ENCODE measurements around the gene FUNDC2.

The FUNDC2 gene

DNA sequence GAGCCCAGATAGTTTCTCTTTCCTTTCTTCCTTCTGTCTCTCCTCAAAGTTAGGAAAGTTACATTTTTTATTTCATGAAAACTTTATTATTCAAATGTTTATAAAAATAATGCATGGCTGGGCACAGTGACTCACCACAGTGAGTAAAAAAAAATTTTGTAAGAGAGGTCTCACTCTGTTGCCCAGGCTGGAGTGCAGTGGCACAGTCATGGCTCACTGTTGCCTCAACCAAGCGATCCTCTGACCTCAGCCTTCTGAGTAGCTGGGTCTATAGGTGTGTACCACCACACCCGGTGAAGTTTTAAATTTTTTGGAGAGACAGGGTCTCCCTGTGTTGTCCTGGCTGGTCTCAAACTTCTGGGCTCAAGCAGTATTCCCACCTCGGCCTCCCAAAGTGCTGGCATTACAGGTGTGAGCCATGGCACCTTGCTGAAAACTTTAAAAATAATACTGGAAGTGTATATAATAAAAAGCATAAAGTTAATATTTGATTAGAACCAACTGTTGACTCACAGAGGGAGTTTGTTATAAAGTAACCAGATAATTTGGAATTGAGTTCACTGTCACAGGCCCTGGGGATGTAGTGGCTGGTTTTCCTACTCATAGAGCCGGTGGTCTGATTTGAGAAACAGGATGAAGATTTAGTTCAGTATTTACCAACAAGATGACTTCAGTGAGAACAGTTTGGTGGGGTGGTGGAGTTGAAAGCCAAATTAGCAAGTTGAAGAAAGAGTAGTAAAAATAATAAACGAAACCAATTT lies 26.3 kb downstream of the FUNDC2 start:
- Histone ChIP-seq H3K4me1 (ENCODE audit: control insufficient read depth, insufficient read depth, low read length) (0 out of 2 replicates have a peak, but pooled peaks cover 3% of the 10 kb centered on the region), H3K9ac (ENCODE audit: low read depth, low read length) (no peak overlapping the region), H3K27ac (ENCODE audit: low read depth, low read length) (no peak overlapping the region), H3K9me3 (ENCODE audit: control insufficient read depth, insufficient read depth, low read length) (peaks cover 38% of the 10 kb centered on the region), H3K27me3 (ENCODE audit: control insufficient read depth, insufficient read depth, low read length) (no peaks in the 10 kb centered on the region), H3K36me3 (ENCODE audit: control insufficient read depth, insufficient read depth, low read length) (no peaks in the 10 kb centered on the region), H3K4me3 (ENCODE audit: low read depth, low read length) (no peak overlapping the region)

DNA sequence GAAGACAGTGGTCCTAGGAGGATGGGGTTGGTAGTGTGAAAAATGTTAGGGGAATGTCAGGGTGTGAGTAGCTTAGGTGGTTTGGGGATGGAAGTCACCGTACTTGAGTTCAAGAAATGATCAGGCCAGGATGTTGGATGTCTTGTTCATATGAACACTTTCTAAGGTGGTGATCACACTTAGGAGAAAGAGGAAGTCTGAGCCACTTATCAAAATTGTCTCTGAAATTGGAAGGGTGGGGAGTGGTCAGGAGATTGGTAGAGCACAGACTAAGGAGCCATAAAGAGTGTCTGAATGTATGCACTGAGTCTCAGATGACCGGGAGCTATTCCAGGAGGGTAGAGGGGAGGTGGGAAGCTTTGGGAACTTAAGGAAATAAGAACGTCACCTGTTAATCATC lies 27.0 kb downstream of the FUNDC2 start:
- Histone ChIP-seq H3K27ac (ENCODE audit: low read depth, low read length) (no peak overlapping the region), H3K36me3 (ENCODE audit: control insufficient read depth, insufficient read depth, low read length) (no peaks in the 10 kb centered on the region)

DNA sequence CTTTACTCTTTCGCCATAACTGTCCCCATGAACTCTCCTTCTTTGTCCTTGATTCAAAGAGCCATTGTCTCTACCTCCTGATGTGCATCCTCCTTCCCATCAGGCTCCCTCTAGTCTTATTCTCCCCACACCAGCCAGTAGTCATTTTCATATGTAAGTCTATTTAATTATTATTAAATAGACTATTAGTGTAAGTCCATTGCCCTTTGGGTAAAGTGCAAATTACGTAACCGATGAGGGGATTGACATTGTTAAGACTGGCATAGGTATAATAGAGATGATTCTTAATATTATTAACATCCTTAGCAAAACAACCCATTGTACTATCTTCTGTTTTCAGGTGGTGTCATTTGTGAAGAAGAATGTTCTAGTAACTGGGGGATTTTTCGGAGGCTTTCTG lies 27.6 kb downstream of the FUNDC2 start:
- H3K9me3 ChIP-seq (ENCODE audit: control insufficient read depth, insufficient read depth, low read length): peaks cover 42% of the 10 kb centered on the region

More for the DNA sequence above, 27.0 kb downstream of the FUNDC2 start:
- H3K9ac ChIP-seq (ENCODE audit: low read depth, low read length): no peak overlapping the region
- H3K4me1 ChIP-seq (ENCODE audit: control insufficient read depth, insufficient read depth, low read length): 0 out of 2 replicates have a peak, but pooled peaks cover 3% of the 10 kb centered on the region
- H3K27me3 ChIP-seq (ENCODE audit: control insufficient read depth, insufficient read depth, low read length): no peaks in the 10 kb centered on the region
- H3K4me3 ChIP-seq (ENCODE audit: low read depth, low read length): no peak overlapping the region
- H3K9me3 ChIP-seq (ENCODE audit: control insufficient read depth, insufficient read depth, low read length): peaks cover 39% of the 10 kb centered on the region

DNA sequence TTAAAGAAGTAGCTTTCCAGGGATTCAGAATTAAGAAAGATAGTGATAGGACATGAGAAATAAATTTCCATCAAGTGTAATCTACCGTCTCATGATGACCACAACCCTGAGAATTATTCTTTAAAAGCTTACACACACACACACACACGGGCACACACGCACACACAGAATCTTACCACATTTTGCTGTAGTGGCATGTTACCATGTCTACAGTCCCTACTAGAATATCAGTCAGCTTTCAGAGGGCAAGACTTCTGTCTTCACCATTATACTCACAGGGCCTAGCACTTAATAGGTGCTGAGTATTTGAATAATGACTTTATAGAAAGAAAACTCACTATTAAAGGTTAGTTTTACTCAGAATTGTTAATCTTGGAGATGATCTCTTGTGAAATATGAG lies 28.9 kb downstream of the FUNDC2 start:
- no peak overlapping the region for H3K4me3 ChIP-seq (ENCODE audit: low read depth, low read length)

More for the DNA sequence above, 27.6 kb downstream of the FUNDC2 start:
- Histone ChIP-seq H3K27me3 (ENCODE audit: control insufficient read depth, insufficient read depth, low read length) (no peaks in the 10 kb centered on the region), H3K4me1 (ENCODE audit: control insufficient read depth, insufficient read depth, low read length) (0 out of 2 replicates have a peak, but pooled peaks cover 3% of the 10 kb centered on the region), H3K36me3 (ENCODE audit: control insufficient read depth, insufficient read depth, low read length) (no peaks in the 10 kb centered on the region), H3K27ac (ENCODE audit: low read depth, low read length) (no peak overlapping the region), H3K4me3 (ENCODE audit: low read depth, low read length) (no peak overlapping the region), H3K9ac (ENCODE audit: low read depth, low read length) (no peak overlapping the region)

DNA sequence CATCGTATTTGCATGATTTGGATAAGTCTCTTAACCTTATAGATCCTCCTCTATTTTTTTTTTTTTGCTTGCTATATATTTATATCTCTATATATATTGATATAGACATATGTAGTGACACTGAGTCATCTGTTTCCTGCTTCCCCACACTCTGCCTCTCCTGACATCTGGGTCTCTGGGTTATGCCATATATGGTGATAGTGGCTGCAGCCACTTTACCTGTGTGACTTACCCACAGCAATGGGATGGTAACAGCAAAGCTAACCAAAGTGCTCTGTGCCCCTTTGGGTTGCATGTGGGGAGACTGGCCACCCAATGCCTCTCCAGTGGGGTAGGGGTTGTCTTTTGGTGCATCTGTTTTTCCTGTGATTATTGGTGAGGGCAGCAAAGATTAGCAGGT lies 29.8 kb downstream of the FUNDC2 start:
- H3K36me3 ChIP-seq (ENCODE audit: control insufficient read depth, insufficient read depth, low read length): no peaks in the 10 kb centered on the region

More for the DNA sequence above, 28.9 kb downstream of the FUNDC2 start:
- no peak overlapping the region for H3K27ac ChIP-seq (ENCODE audit: low read depth, low read length)
- H3K36me3 ChIP-seq (ENCODE audit: control insufficient read depth, insufficient read depth, low read length): no peaks in the 10 kb centered on the region
- H3K4me1 ChIP-seq (ENCODE audit: control insufficient read depth, insufficient read depth, low read length): 0 out of 2 replicates have a peak, but pooled peaks cover 3% of the 10 kb centered on the region
- no peak overlapping the region for H3K9ac ChIP-seq (ENCODE audit: low read depth, low read length)
- H3K27me3 ChIP-seq (ENCODE audit: control insufficient read depth, insufficient read depth, low read length): no peaks in the 10 kb centered on the region
- peaks cover 42% of the 10 kb centered on the region for H3K9me3 ChIP-seq (ENCODE audit: control insufficient read depth, insufficient read depth, low read length)

DNA sequence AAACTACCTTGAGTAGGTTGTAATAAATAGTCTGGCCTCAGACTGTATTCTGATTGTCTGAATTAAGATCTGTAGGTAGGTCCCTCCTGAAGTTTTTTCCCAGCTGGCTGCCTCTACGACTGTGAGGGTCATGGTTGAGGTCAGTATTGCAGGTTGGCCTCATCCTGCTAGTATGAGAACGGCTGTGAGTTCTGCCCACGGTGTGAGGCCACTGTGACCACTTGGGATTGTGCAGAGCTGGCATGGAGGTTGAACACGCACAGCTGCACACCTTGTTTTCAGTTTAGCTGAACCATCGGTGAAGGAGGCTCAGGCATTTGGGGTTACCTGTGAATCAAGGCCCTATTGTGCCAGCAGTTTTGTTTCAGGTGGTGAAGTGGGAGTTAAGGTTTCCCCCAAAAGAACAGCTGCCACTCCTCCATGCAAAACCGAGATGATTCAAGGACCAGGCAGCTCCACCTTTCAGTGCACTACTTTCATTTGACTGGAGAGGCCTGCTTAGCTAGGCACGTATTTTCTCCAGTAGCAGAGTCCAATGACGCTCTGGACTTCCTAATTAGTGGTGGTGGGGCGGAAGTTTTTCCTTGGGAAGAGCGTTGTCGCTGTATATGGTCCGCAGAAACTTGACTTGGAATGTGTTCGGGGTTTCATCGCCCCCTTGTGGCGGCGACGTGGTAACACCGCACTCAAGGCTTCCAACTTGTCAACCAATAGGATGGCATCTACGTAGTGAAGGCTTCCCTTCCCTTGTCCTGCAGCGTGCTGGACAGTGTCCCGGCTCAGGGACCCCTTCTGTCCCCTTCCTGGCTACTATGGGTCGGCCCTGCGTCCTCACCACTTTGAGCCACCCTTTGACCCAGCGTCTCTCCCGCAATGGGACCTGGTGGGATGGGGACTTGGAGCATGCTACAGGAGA lies 30.5 kb downstream of the FUNDC2 start:
- H3K4me3 ChIP-seq (ENCODE audit: low read depth, low read length): peak overlapping the region; percentile 48; the same call in 1 of the 2 replicates
- H3K27me3 ChIP-seq (ENCODE audit: control insufficient read depth, insufficient read depth, low read length): no peaks in the 10 kb centered on the region
- peaks cover 42% of the 10 kb centered on the region for H3K9me3 ChIP-seq (ENCODE audit: control insufficient read depth, insufficient read depth, low read length)
- no peak overlapping the region for H3K9ac ChIP-seq (ENCODE audit: low read depth, low read length)
- no peak overlapping the region for H3K27ac ChIP-seq (ENCODE audit: low read depth, low read length)
- 0 out of 2 replicates have a peak, but pooled peaks cover 3% of the 10 kb centered on the region for H3K4me1 ChIP-seq (ENCODE audit: control insufficient read depth, insufficient read depth, low read length)
- no peaks in the 10 kb centered on the region for H3K36me3 ChIP-seq (ENCODE audit: control insufficient read depth, insufficient read depth, low read length)

More for the DNA sequence above, 29.8 kb downstream of the FUNDC2 start:
- H3K27me3 ChIP-seq (ENCODE audit: control insufficient read depth, insufficient read depth, low read length): no peaks in the 10 kb centered on the region
- no peak overlapping the region for H3K27ac ChIP-seq (ENCODE audit: low read depth, low read length)
- H3K9me3 ChIP-seq (ENCODE audit: control insufficient read depth, insufficient read depth, low read length): peaks cover 42% of the 10 kb centered on the region
- H3K4me3 ChIP-seq (ENCODE audit: low read depth, low read length): no peak overlapping the region
- H3K9ac ChIP-seq (ENCODE audit: low read depth, low read length): no peak overlapping the region
- H3K4me1 ChIP-seq (ENCODE audit: control insufficient read depth, insufficient read depth, low read length): 0 out of 2 replicates have a peak, but pooled peaks cover 3% of the 10 kb centered on the region

DNA sequence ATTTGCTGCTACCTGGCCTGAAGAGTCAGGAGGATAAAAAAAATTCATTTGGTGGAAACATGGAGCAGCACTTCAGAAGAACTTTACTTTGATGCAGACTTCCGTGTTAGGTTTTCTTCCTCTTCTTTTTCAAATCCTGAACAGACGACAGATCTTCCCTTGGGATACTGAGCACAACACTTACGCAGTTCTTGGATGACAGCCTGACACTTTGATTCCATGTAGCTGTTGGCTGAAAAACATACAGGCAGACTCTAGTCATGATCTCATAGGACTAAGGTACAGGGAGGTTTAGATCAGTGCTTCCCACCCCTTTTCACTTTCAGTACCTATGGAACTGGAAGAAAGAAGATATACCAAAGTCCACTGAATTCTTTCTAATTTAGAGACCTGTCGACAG lies 35.1 kb downstream of the FUNDC2 start:
- Histone ChIP-seq H3K9ac (ENCODE audit: low read depth, low read length) (no peak overlapping the region), H3K27ac (ENCODE audit: low read depth, low read length) (no peak overlapping the region), H3K9me3 (ENCODE audit: control insufficient read depth, insufficient read depth, low read length) (peaks cover 38% of the 10 kb centered on the region), H3K27me3 (ENCODE audit: control insufficient read depth, insufficient read depth, low read length) (no peaks in the 10 kb centered on the region), H3K4me1 (ENCODE audit: control insufficient read depth, insufficient read depth, low read length) (0 out of 2 replicates have a peak, but pooled peaks cover 3% of the 10 kb centered on the region), H3K36me3 (ENCODE audit: control insufficient read depth, insufficient read depth, low read length) (no peaks in the 10 kb centered on the region), H3K4me3 (ENCODE audit: low read depth, low read length) (no peak overlapping the region)

DNA sequence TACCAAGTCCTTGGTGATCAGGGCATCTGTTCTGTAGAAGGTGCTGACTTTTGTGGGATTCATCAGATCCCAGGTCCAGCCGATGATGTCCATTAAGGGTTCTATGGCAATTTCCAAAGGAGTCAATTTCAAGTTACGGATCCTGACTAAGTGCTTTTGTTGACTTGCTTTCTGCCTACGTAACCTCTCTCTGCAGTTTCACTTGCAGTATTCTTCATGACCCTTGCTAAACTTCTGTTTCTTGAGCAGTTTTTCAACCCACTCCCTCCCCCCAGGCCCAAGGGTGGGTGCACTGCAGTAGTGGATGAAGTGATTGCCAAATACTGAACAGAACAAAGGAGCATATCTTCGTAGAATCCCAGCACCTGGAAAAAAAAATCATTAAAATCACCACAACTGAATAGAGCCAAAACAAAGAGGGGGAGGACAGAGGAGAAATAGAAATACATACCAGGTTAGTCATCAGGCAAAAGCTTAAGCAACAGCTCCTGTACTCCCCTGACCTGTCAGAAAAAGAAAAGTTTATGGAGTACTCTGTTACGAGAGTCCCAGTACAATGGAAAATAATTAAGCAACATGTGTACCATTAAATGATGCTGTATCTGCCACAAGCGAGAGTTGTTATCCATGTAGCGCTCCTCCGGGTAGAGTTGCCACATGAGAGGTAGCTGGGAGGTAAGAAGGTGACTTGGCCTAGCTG lies 38.5 kb downstream of the FUNDC2 start:
- Histone ChIP-seq H3K4me1 (ENCODE audit: control insufficient read depth, insufficient read depth, low read length) (no peaks in the 10 kb centered on the region), H3K9me3 (ENCODE audit: control insufficient read depth, insufficient read depth, low read length) (peaks cover 32% of the 10 kb centered on the region), H3K27ac (ENCODE audit: low read depth, low read length) (no peak overlapping the region), H3K36me3 (ENCODE audit: control insufficient read depth, insufficient read depth, low read length) (no peaks in the 10 kb centered on the region), H3K9ac (ENCODE audit: low read depth, low read length) (no peak overlapping the region), H3K27me3 (ENCODE audit: control insufficient read depth, insufficient read depth, low read length) (no peaks in the 10 kb centered on the region), H3K4me3 (ENCODE audit: low read depth, low read length) (no peak overlapping the region)

DNA sequence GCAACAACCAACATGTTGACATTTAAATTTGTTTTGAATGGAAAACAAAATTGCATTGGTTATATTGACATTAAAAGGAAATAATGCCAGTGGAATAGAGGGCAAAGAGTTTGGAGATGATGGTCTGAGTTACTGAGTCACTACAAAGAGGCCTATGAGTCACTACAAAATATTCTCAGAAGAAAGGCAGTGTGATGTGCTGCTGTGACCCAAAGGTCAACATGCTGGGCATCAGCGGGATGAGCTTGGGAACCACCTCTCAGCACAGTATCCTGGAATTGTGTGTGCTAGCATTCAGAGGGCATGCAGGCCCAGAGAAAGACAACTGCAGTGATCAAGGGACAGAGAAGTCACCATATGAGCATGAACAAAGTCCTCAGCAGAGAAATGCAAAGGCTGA lies 41.5 kb downstream of the FUNDC2 start:
- no peaks in the 10 kb centered on the region for H3K4me1 ChIP-seq (ENCODE audit: control insufficient read depth, insufficient read depth, low read length)
- H3K9me3 ChIP-seq (ENCODE audit: control insufficient read depth, insufficient read depth, low read length): peaks cover 19% of the 10 kb centered on the region
- peaks cover 5% of the 10 kb centered on the region; the same call in 1 of the 2 replicates for H3K36me3 ChIP-seq (ENCODE audit: control insufficient read depth, insufficient read depth, low read length)
- no peak overlapping the region for H3K4me3 ChIP-seq (ENCODE audit: low read depth, low read length)
- no peaks in the 10 kb centered on the region for H3K27me3 ChIP-seq (ENCODE audit: control insufficient read depth, insufficient read depth, low read length)
- H3K9ac ChIP-seq (ENCODE audit: low read depth, low read length): no peak overlapping the region
- H3K27ac ChIP-seq (ENCODE audit: low read depth, low read length): peak overlapping the region; percentile 33

DNA sequence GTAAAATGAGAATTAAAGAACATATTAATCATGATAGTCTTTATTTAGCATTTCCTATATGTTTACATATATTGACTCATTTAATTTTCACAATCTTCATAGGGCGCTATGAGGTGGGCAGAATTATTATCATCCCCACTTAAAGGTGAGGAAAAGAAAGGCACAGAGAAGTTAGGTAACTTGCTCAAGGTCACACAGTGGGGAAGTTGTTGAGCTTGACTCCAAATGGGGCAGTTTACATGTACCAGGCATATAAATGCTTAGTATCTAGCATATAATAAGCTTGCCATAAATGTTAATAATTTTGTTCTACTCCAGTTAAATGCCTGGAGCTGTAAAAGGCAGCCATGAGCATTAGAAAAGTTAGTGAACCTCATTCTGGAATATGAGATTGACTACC lies 42.8 kb downstream of the FUNDC2 start:
- Histone ChIP-seq H3K27ac (ENCODE audit: low read depth, low read length) (no peak overlapping the region), H3K4me1 (ENCODE audit: control insufficient read depth, insufficient read depth, low read length) (no peaks in the 10 kb centered on the region), H3K9me3 (ENCODE audit: control insufficient read depth, insufficient read depth, low read length) (peaks cover 30% of the 10 kb centered on the region), H3K9ac (ENCODE audit: low read depth, low read length) (no peak overlapping the region), H3K36me3 (ENCODE audit: control insufficient read depth, insufficient read depth, low read length) (peaks cover 18% of the 10 kb centered on the region), H3K27me3 (ENCODE audit: control insufficient read depth, insufficient read depth, low read length) (no peaks in the 10 kb centered on the region), H3K4me3 (ENCODE audit: low read depth, low read length) (peak overlapping the region; percentile 81)
